ENCODE data around the gene TMEM217.

DNA sequence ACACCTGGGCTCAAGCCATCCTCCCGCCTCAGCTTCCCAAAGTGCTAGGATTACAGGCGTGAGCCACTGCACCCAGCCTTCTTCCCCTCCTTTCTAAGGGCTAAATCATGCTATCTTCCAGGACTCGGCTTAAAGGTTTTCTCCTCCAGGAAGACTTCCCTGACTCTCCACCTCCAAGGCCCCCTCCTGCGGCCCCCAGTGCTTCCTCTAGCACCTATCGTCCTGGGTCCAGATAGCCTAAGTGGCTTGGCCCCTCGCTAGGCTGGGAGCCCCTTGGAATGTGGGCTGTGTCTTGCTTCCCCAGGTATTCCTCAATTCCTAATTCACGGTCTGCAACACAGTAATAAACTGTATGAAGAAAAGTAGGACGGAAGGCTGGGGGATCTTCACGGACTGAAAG lies 51.3 kb downstream of the TMEM217 start:
- TF ChIP-seq, protein P1, sequence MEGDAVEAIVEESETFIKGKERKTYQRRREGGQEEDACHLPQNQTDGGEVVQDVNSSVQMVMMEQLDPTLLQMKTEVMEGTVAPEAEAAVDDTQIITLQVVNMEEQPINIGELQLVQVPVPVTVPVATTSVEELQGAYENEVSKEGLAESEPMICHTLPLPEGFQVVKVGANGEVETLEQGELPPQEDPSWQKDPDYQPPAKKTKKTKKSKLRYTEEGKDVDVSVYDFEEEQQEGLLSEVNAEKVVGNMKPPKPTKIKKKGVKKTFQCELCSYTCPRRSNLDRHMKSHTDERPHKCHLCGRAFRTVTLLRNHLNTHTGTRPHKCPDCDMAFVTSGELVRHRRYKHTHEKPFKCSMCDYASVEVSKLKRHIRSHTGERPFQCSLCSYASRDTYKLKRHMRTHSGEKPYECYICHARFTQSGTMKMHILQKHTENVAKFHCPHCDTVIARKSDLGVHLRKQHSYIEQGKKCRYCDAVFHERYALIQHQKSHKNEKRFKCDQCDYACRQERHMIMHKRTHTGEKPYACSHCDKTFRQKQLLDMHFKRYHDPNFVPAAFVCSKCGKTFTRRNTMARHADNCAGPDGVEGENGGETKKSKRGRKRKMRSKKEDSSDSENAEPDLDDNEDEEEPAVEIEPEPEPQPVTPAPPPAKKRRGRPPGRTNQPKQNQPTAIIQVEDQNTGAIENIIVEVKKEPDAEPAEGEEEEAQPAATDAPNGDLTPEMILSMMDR (IDR thresholded peaks at IDR 0.05): no peak
- TF ChIP-seq POLR2A (IDR thresholded peaks at IDR 0.05) (no peak), POLR2AphosphoS5 (IDR thresholded peaks at IDR 0.05) (no peak), EP300 (IDR thresholded peaks at IDR 0.05) (no peak)
